Erythroblast (primary cell): ENCODE measurements around the gene RBKS.

ENCODE experiments used
- GATA1 ChIP-seq: IDR thresholded peaks from 2 replicates; pipeline ENCODE4 v1.6.1; 2011; ENCODE audit warnings: low read depth, mild to moderate bottlenecking, control low read depth, low read length, moderate library complexity
- POLR2A ChIP-seq: IDR thresholded peaks from 2 replicates; pipeline ENCODE4 v1.6.1; 2011; ENCODE audit warnings: mild to moderate bottlenecking, low read length

DNA sequence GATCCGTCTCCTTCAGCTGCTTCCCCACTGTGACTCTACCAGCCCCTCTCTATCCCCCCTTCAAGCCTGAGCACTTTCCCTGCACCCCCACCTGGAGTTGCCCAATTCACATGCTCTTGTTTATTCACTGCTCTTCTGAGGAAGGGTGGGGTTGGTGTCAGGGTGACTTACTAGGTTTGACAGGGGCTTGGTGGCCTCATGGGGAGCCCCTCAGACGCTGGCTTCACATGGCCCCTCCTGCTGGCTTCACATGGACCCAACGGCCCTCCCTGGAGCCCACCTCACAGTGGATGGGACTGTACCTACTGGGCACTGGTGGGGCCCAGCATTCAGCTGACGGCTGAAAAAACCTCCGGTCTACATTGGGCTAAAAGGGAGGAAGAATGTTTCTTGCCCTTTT, 135.4 kb downstream of the RBKS start:
- no peak for TF ChIP-seq POLR2A
- no peak for TF ChIP-seq GATA1
